Peyer's patch (tissue), 4 donors: ENCODE data around the gene SESTD1. TPM values are rescaled to one million over a fixed set of nuclear protein-coding genes. Genes with fewer than 3 reads are reported as not detected.

Experiments used
- DNase-seq, 3 donors: peaks; one replicate each; pipeline ENCODE4 v3.0.0-alpha.2; 2017 to 2019
- H3K27ac ChIP-seq, 4 donors: fragments of 200-600 bp; sonication (generic); one replicate each; pipeline ENCODE4 v1.5.1; 2016 to 2019
- H3K27me3 ChIP-seq, 2 donors: fragments of 200-600 bp; sonication (generic); one replicate each; pipeline ENCODE4 v1.5.1; 2019
- H3K36me3 ChIP-seq, 3 donors: fragments of 200-600 bp; sonication (generic); one replicate each; pipeline ENCODE4 v1.5.1; 2016 to 2019
- H3K4me1 ChIP-seq, 4 donors: fragments of 200-600 bp; sonication (generic); one replicate each; pipeline ENCODE4 v1.5.1; 2016 to 2019
- H3K4me3 ChIP-seq, 4 donors: fragments of 200-600 bp; sonication (generic); 1 replicate in 3 of 4; 2 replicates in 1 of 4; pipeline ENCODE4 v1.5.1; 2016 to 2019; ENCODE audit warnings: mild to moderate bottlenecking in 1 of 4
- H3K9me3 ChIP-seq, 4 donors: fragments of 200-600 bp; sonication (generic); one replicate each; pipeline ENCODE4 v1.5.1; 2016 to 2019; ENCODE audit warnings: mild to moderate bottlenecking in 1 of 4
- POLR2A ChIP-seq, 2 donors: fragments of 450-650 bp; IDR thresholded peaks; one replicate each; pipeline ENCODE4 v1.5.1; 2017; ENCODE audit warnings: antibody characterized with exemption in 2 of 2, mild to moderate bottlenecking in 2 of 2, moderate library complexity in 2 of 2
- total RNA-seq, 4 donors: library from RNA; depleted of rRNA; stranded (reverse); fragments of >200 nt; gene quantifications; one replicate each; pipeline ENCODE4 v1.1.0, GENCODE V29; 2016
- TF ChIP-seq, protein P1 (sequence below), 6 experiments: fragments of 450-650 bp in 4 of 6; fragments of 200-600 bp in 2 of 6; sonication (generic) in 1 of 6; IDR thresholded peaks; one replicate each; pipeline ENCODE4 v1.5.1; 2017 to 2019; ENCODE audit warnings: antibody characterized with exemption in 6 of 6, mild to moderate bottlenecking in 3 of 6, moderate library complexity in 1 of 6

Gene SESTD1
- total RNA-seq, 4 donors from 2014 or later = 19.3 to 66.0 (median 39.6) TPM

DNA sequence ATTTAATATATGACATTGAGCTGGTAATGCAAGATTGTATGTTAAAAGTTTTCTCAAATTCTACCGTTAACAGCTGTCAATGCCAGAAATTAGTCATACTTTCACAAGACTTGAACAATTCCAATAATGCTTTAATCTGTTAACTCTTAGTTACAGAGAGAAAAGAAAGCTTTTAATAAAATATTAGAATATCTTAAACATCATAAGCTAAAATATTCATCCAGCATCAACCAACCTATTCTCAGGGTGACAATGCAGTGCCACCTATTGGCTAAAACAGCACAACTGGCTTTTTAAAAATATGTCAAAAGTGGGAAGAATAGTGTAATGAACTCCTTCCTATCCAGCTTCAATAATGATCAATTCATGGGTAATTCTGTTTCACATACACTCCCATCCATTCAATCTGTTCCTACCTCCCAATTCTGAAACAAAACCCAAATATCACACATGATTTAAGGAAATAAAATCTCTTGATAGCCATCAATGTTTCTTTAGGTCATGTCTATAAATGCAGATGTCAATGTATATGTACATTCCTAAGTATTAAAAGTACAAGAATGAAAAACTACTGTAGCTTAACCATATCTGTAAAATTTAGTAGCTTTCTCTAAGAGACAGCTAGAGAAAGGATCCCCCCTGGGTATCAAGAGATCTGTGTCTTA is 134.9 kb downstream of the SESTD1 start:
- peaks cover 0 to 14% (median 0%) of the 10 kb centered on the region in 3 donors for H3K36me3 ChIP-seq
- DNase-seq = no peak
- TF ChIP-seq, protein P1, sequence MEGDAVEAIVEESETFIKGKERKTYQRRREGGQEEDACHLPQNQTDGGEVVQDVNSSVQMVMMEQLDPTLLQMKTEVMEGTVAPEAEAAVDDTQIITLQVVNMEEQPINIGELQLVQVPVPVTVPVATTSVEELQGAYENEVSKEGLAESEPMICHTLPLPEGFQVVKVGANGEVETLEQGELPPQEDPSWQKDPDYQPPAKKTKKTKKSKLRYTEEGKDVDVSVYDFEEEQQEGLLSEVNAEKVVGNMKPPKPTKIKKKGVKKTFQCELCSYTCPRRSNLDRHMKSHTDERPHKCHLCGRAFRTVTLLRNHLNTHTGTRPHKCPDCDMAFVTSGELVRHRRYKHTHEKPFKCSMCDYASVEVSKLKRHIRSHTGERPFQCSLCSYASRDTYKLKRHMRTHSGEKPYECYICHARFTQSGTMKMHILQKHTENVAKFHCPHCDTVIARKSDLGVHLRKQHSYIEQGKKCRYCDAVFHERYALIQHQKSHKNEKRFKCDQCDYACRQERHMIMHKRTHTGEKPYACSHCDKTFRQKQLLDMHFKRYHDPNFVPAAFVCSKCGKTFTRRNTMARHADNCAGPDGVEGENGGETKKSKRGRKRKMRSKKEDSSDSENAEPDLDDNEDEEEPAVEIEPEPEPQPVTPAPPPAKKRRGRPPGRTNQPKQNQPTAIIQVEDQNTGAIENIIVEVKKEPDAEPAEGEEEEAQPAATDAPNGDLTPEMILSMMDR (IDR thresholded peaks at IDR 0.05) = peak in 5 of 6 experiments; percentile 14 to 59 (median 55)
- no peak for TF ChIP-seq POLR2A (IDR thresholded peaks at IDR 0.05)
- no peaks in the 10 kb centered on the region for H3K9me3 ChIP-seq
- no peak overlapping the region for H3K27ac ChIP-seq
- H3K4me1 ChIP-seq = no peaks in the 10 kb centered on the region
- no peak overlapping the region for H3K4me3 ChIP-seq
- no peaks in the 10 kb centered on the region for H3K27me3 ChIP-seq

DNA sequence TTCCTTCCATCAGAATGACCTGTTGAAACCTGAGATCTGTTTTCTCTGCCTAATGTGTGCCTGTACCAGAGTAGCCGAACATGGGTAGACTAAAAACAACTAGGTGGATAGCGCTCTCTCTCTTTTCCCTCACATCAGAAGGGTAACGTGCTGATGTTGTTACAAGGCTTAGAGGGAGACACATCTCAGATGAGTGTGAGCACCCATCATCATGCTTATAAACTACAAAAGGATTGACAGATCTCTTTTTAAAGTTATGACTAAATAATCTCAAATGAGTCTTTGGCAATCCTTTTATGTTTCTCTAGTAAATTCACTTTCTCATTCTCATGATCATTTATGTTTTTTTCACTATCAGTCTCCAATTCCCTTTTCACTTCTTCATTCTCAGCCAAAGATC is 139.2 kb downstream of the SESTD1 start:
- H3K4me3 ChIP-seq = no peak overlapping the region
- no peak overlapping the region for H3K27ac ChIP-seq
- H3K4me1 ChIP-seq = no peaks in the 10 kb centered on the region
- no peaks in the 10 kb centered on the region for H3K9me3 ChIP-seq
- peaks cover 0 to 21% (median 0%) of the 10 kb centered on the region in 3 donors for H3K36me3 ChIP-seq
- TF ChIP-seq, protein P1 (IDR thresholded peaks at IDR 0.05) = no peak
- no peak for TF ChIP-seq POLR2A (IDR thresholded peaks at IDR 0.05)
- H3K27me3 ChIP-seq = no peaks in the 10 kb centered on the region
- DNase-seq = no peak

DNA sequence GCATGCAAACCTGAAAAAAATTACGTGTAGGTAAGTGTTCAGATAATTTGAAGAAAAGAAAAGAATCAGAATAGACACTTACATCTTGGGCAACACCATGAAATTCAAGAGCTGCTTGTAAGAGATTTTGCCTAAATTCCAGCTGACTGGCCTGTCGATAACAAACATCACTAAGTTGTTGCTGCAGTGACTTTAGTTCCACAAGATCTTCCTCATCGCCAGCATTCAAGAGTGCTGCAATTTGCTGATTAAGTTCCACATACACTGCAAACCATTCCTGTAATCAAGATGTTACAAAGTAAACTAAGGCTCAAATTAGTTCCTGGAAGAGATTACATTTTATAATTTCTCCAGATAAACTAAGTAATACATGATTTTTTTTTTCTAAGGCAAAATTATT is 140.3 kb downstream of the SESTD1 start:
- DNase-seq = no peak
- Histone ChIP-seq H3K27me3 (no peaks in the 10 kb centered on the region), H3K4me3 (no peak overlapping the region), H3K27ac (no peak overlapping the region), H3K36me3 (peaks cover 0 to 32% (median 0%) of the 10 kb centered on the region in 3 donors), H3K4me1 (no peaks in the 10 kb centered on the region), H3K9me3 (no peaks in the 10 kb centered on the region)
- no peak for TF ChIP-seq POLR2A (IDR thresholded peaks at IDR 0.05)
- TF ChIP-seq, protein P1 (IDR thresholded peaks at IDR 0.05) = no peak

DNA sequence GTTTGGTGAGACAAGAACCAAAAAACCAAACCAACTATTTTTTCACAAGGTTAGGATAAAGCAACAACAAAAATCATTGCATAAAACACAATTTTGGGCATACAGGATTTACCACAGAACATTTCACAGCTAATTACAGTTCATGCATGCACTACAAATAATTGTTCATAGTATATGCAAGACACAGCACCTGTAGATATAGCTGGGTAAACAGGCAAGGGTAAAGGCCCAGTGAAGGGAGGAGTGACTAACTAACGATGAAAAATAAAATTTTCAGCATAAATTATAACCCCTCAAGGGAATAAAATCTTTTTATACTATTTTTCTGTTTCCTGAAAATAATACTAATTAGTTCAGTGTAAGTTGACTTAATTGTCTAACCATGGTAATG is 141.4 kb downstream of the SESTD1 start:
- TF ChIP-seq POLR2A (IDR thresholded peaks at IDR 0.05) = no peak
- TF ChIP-seq, protein P1 (IDR thresholded peaks at IDR 0.05) = no peak
- peaks cover 0 to 27% (median 0%) of the 10 kb centered on the region in 3 donors for H3K36me3 ChIP-seq
- no peak overlapping the region for H3K4me3 ChIP-seq

DNA sequence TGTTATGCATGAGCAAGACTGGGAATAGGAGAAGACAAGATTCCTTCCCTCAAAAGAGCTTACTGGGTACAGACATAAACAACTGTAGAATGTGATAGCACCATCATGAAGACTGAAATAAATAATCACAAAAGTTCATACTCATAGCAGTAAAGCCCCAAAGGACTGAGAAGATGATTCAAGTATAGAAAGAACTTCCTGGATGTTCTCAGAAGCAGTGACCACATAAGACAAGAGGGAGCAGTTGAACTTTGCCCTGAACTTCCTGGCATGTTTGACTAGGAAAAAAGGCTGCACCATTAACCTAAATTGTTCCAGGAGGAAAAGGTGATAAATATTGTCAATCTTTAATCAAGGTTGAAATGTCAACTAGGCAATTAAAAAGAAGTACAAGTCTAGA is 156.9 kb downstream of the SESTD1 start:
- DNase-seq = peak in 1 of 3 donors; percentile 73
- peak overlapping the region in 2 of 4 donors; percentile 32 to 43 for H3K27ac ChIP-seq
- H3K27me3 ChIP-seq = no peaks in the 10 kb centered on the region
- no peaks in the 10 kb centered on the region for H3K9me3 ChIP-seq
- no peak overlapping the region for H3K4me3 ChIP-seq
- TF ChIP-seq, protein P1 (IDR thresholded peaks at IDR 0.05) = no peak
- TF ChIP-seq POLR2A (IDR thresholded peaks at IDR 0.05) = no peak
- H3K36me3 ChIP-seq = peaks cover 0 to 31% (median 0%) of the 10 kb centered on the region in 3 donors
- peaks cover 0 to 15% (median 0%) of the 10 kb centered on the region in 4 donors for H3K4me1 ChIP-seq

More for the DNA sequence above, 141.4 kb downstream of the SESTD1 start:
- Histone ChIP-seq H3K4me1 (no peaks in the 10 kb centered on the region), H3K27me3 (no peaks in the 10 kb centered on the region), H3K27ac (no peak overlapping the region), H3K9me3 (no peaks in the 10 kb centered on the region)
- DNase-seq = no peak
